Colonic mucosa (tissue), 4 donors: ENCODE results near the gene CCNH. TPM values are rescaled to one million over a fixed set of nuclear protein-coding genes. Genes with fewer than 3 reads are reported as not detected.

Source experiments
- DNase-seq: peaks from one replicate; pipeline ENCODE4 v3.0.0-alpha.2; 2020
- H3K27ac ChIP-seq: fragments of 200-600 bp; one replicate; pipeline ENCODE4 v1.8.0; 2021
- H3K27me3 ChIP-seq: fragments of 200-600 bp; one replicate; pipeline ENCODE4 v1.8.0; 2021
- H3K36me3 ChIP-seq: fragments of 200-600 bp; one replicate; pipeline ENCODE4 v1.8.0; 2021
- H3K4me1 ChIP-seq: fragments of 200-600 bp; one replicate; pipeline ENCODE4 v1.8.0; 2021; ENCODE audit warnings: mild to moderate bottlenecking
- H3K4me3 ChIP-seq: fragments of 200-600 bp; one replicate; pipeline ENCODE4 v1.8.0; 2021
- H3K9ac ChIP-seq, 2 donors: one replicate each; pipeline ENCODE4 v1.7.0; 2013; ENCODE audit warnings: control low read depth in 2 of 2, low read depth in 2 of 2, low read length in 2 of 2
- H3K9me3 ChIP-seq: fragments of 200-600 bp; one replicate; pipeline ENCODE4 v1.8.0; 2021
- intact Hi-C: fragments of 100-400 bp; cut with DNase I; formaldehyde crosslinking; loops from one replicate; pipeline ENCODE4 v1.14.1; 2022
- total RNA-seq, 2 donors: library from RNA; stranded (reverse); fragmentation: NEBNext Ultra II Directional in 1 of 2; extraction: Animal tissue kit (Norgen Biotek cat#: 25700) in 1 of 2; gene quantifications; one replicate each; pipeline ENCODE4 v1.2.1, GENCODE V29; 2021
- TF ChIP-seq, protein P1 (sequence below): fragments of 200-600 bp; IDR thresholded peaks from one replicate; pipeline ENCODE4 v1.8.0; 2022; ENCODE audit warnings: antibody characterized with exemption, mild to moderate bottlenecking
- donor health status: healthy.
- donor health status: DM: no; HTN: no; CAD: no.
- donor health status: DM: no; HTN: no; CAD: no.

The CCNH gene
- total RNA-seq, 2 donors from 2014 or later = 36.3 to 41.1 TPM

DNA sequence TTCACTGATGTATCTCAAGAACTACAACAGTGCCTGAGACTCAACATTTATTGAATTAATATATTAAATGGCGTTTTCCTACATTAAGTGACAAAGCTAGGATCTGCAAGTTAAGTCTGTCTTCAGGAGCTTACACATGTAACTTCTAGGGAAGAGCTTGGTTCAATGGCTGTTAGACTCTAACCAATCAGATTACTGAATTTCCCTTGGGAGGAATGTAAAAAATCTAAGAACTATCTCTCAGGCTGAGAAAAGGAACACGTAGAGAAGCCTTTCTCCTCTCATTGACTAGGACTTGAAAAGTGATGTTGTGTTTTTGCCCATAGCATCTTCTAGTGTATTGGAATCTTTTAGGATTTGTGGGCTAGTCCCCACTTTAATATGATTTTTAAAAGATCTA lies 53.6 kb downstream of the CCNH start:
- Histone ChIP-seq H3K9me3 (no peaks in the 10 kb centered on the region), H3K36me3 (no peaks in the 10 kb centered on the region), H3K27me3 (no peaks in the 10 kb centered on the region), H3K9ac (no peak overlapping the region), H3K4me1 (no peaks in the 10 kb centered on the region), H3K4me3 (no peak overlapping the region), H3K27ac (no peak overlapping the region)
- TF ChIP-seq, protein P1, sequence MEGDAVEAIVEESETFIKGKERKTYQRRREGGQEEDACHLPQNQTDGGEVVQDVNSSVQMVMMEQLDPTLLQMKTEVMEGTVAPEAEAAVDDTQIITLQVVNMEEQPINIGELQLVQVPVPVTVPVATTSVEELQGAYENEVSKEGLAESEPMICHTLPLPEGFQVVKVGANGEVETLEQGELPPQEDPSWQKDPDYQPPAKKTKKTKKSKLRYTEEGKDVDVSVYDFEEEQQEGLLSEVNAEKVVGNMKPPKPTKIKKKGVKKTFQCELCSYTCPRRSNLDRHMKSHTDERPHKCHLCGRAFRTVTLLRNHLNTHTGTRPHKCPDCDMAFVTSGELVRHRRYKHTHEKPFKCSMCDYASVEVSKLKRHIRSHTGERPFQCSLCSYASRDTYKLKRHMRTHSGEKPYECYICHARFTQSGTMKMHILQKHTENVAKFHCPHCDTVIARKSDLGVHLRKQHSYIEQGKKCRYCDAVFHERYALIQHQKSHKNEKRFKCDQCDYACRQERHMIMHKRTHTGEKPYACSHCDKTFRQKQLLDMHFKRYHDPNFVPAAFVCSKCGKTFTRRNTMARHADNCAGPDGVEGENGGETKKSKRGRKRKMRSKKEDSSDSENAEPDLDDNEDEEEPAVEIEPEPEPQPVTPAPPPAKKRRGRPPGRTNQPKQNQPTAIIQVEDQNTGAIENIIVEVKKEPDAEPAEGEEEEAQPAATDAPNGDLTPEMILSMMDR = no peak
- intact Hi-C loops = no loop called here
- DNase-seq = no peak

DNA sequence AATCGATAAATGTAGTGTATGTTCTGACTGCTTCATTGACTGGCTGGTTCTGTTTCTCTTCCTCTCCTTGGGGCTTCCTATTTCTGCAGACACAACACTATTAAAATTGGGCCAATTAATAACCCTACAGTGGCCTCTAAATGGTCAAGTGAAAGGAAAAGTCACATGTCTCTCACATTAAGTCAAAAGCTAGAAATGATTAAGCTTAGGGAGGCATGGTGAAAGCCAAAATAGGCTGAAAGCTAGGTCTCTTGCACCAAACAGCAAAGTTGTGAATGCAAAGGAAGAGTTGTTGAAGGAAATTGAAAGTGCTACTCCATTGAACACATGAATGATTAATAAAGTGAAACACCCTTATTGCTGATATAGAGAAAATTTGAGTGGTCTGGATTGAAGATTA lies 58.2 kb downstream of the CCNH start:
- H3K36me3 ChIP-seq = no peaks in the 10 kb centered on the region
- no peak for DNase-seq
- no peak overlapping the region for H3K4me3 ChIP-seq
- TF ChIP-seq, protein P1 = no peak
- intact Hi-C loops = no loop called here
- no peak overlapping the region for H3K27ac ChIP-seq
- no peaks in the 10 kb centered on the region for H3K9me3 ChIP-seq
- H3K9ac ChIP-seq = no peak overlapping the region
- no peaks in the 10 kb centered on the region for H3K4me1 ChIP-seq
- no peaks in the 10 kb centered on the region for H3K27me3 ChIP-seq

DNA sequence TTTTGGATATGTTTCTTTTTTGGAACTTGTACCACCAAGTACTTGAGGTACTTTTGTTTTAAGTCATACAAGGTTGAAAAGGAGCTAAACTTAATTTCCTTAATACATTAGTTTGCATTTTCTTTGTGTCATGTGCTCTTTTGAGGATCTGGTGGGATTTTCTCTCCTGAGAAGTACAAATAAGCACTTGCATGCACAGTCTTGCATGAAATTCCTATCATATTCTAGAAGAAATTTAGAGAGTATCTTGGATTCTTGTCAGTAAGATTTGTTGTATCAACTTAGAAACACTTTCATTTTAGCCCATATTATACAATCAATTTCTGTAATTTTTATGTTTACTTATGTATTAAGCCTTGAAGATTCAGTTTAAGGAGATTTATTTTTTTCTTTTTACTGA lies 64.9 kb downstream of the CCNH start:
- no peak overlapping the region for H3K9ac ChIP-seq
- no peak overlapping the region for H3K27ac ChIP-seq
- H3K9me3 ChIP-seq = no peaks in the 10 kb centered on the region
- intact Hi-C loops = loop anchor here (10.0 kb wide), 1 partner anchor 47 kb away; no protein-coding TSS in a partner anchor
- H3K4me3 ChIP-seq = no peak overlapping the region
- H3K36me3 ChIP-seq = no peaks in the 10 kb centered on the region
- no peak for DNase-seq
- no peaks in the 10 kb centered on the region for H3K4me1 ChIP-seq
- H3K27me3 ChIP-seq = no peaks in the 10 kb centered on the region
- TF ChIP-seq, protein P1 = no peak

DNA sequence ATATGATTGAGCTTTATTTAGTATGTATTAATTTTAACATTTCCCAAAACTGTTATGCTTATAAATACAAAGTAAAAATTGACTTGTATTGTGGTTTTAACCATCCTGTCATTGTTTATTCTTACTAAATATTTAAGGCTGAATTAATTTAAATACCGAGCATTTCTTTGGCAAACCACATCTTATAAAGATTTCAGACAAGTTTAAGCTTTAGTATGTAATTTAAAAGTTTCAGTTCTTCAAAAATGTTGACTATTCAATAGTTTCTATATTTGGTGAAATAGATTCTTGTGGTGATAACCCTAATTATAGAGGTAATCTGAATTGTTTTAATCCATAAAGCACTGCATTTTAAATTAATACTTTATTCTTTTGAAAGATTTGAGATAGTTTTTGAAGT lies 65.5 kb downstream of the CCNH start:
- TF ChIP-seq, protein P1 = no peak
- Histone ChIP-seq H3K27ac (no peak overlapping the region), H3K9ac (no peak overlapping the region), H3K4me3 (no peak overlapping the region), H3K9me3 (no peaks in the 10 kb centered on the region), H3K36me3 (no peaks in the 10 kb centered on the region), H3K27me3 (no peaks in the 10 kb centered on the region), H3K4me1 (no peaks in the 10 kb centered on the region)
- DNase-seq = no peak
- intact Hi-C loops = loop anchor here (10.0 kb wide), 1 partner anchor 48 kb away; no protein-coding TSS in a partner anchor

Other genes starting within 250 kb of the CCNH start
- 10 to 100 TPM; 24.1 to 28.8 TPM for gene RASA1, start 145.0 kb downstream of the CCNH start, total RNA-seq